IPS-15b (cell line): Measurements from ENCODE around the gene NPAS3.

Source experiments
- H3K27me3 ChIP-seq: one replicate; pipeline ENCODE4 v1.6.1; 2013; ENCODE audit warnings: low read length; ENCODE audit not compliant: control insufficient read depth, insufficient read depth
- H3K36me3 ChIP-seq: one replicate; pipeline ENCODE4 v1.6.1; 2013; ENCODE audit warnings: low read length; ENCODE audit not compliant: control insufficient read depth, insufficient read depth
- H3K4me1 ChIP-seq: one replicate; pipeline ENCODE4 v1.6.1; 2013; ENCODE audit warnings: mild to moderate bottlenecking, low read length; ENCODE audit not compliant: control insufficient read depth, insufficient read depth
- H3K4me3 ChIP-seq: one replicate; pipeline ENCODE4 v1.5.1; 2013; ENCODE audit warnings: low read depth, low read length
- H3K9ac ChIP-seq: one replicate; pipeline ENCODE4 v1.6.1; 2013; ENCODE audit warnings: low read depth, mild to moderate bottlenecking, low read length
- H3K9me3 ChIP-seq: one replicate; pipeline ENCODE4 v1.6.1; 2013; ENCODE audit warnings: mild to moderate bottlenecking, low read length; ENCODE audit not compliant: control insufficient read depth, insufficient read depth

The NPAS3 gene

DNA sequence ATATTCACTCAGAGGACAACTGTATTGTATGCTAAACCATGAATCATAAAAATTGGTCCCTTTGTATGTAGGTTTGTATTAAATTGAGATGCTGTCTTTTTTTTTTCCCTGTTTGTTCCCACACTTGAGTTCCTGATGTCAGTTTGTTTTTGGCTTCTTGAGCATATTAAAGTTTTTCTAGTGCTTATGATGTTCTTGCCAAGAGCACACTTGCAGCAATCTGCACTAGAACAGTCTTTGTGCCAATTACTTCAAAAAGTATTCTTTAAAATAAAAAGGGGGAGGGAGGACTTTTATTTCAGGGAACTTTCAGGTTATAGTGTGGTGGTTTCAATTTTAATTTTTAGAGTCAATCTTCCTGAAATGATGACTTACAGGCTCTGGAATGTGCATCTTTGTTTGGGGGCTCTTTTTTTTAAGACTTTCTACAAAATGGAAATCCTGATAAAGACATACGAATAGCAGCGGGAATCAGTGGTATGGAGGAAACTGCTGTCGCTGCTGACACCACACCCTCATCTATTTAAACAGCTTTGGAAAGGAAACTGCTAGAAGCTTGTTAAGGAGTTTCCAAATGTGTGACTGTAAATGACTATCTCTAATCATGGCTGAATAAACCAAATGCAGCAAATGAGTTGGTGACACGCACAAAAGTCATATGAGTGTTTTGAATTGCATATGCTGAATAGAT is 823.6 kb downstream of the NPAS3 start:
- H3K4me1 ChIP-seq: peaks cover 12% of the 10 kb centered on the region
- no peak overlapping the region for H3K4me3 ChIP-seq
- H3K27me3 ChIP-seq: no peaks in the 10 kb centered on the region
- no peaks in the 10 kb centered on the region for H3K9me3 ChIP-seq
- H3K9ac ChIP-seq: no peak overlapping the region
- H3K36me3 ChIP-seq: no peaks in the 10 kb centered on the region

DNA sequence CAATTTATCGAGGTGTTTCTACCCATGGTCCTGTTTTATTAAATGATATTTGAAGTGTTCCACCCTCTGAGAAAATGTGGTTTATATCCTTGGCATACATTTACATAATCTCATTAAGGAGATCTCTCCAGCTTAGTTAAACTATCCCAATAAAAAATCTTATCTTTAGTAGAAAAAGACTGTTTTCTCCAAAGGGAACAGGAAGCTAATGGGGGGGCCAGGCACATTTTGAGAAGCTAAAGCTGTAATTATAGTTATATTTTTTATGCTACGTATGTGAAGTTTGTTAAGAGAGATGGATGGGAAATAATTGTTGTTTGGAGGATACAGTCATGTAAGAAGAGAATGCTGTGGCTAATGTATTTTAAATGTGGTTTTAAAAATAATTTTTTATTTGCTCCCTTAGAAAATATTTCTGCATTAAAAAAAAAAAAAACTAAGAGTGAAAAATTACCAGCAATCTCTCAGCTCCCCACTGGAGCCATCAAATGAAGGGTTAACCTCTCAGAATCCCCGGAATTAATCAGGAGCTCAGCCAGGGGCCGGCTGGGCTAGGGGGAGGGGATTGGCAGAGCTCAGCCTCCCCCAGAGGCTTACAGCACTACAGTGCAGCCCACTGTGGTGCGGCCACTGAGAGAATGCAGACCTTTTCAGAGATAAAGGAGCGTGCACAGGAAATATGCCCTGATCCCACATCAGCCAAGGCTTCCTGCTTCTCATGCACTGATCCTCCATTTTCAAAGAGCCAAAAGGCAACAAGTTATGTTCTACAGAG is 826.4 kb downstream of the NPAS3 start:
- no peaks in the 10 kb centered on the region for H3K27me3 ChIP-seq
- no peaks in the 10 kb centered on the region for H3K36me3 ChIP-seq
- H3K4me1 ChIP-seq: peaks cover 12% of the 10 kb centered on the region
- H3K9ac ChIP-seq: no peak overlapping the region
- no peak overlapping the region for H3K4me3 ChIP-seq
- H3K9me3 ChIP-seq: no peaks in the 10 kb centered on the region

GRCh38 chr14:33767586-33768457 is 829.1 kb downstream of the NPAS3 start:
- Histone ChIP-seq H3K27me3 (no peaks in the 10 kb centered on the region), H3K4me3 (no peak overlapping the region), H3K9me3 (no peaks in the 10 kb centered on the region), H3K36me3 (no peaks in the 10 kb centered on the region), H3K4me1 (peaks cover 12% of the 10 kb centered on the region), H3K9ac (no peak overlapping the region)

GRCh38 chr14:33768458-33768830 is 829.8 kb downstream of the NPAS3 start:
- Histone ChIP-seq H3K9ac (no peak overlapping the region), H3K4me1 (peaks cover 12% of the 10 kb centered on the region), H3K9me3 (no peaks in the 10 kb centered on the region), H3K4me3 (no peak overlapping the region), H3K27me3 (no peaks in the 10 kb centered on the region), H3K36me3 (no peaks in the 10 kb centered on the region)

DNA sequence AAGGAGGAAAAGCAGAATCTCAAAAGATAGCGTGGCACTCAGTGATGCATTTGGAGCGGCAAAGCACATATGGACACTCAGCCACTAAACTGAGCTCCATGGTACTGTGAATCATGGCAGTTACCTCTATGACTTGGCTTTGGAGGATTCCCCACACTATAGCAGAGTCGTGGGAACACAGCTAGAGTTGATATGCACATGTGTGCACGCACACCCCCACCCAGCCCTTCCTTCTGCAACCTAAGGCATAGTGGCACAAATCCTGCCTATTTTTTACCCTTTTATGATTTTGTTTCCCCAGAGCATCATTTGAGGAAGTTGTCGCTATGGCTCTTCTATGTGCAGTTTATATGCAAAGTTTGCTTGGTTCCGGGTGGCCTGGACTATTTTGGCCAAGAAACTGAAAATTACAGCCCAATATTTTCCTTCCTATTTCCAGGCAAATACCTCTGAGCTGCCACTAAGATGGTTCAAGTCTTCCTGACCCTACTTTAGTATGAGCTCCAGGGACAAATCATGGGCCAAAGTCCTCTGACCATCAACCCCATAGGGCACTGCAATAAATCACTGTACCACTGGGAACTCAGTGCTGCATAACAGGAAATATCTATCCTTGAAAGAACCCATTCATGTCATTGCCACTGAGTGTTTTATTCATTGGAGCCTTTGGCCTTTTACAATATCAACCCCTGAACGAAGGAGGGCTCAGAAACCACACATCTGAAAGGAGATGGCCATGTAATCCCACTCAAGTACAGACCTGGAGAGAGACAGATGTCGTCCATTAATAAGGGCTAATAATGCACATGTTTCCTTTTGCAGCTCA is 834.7 kb downstream of the NPAS3 start:
- H3K27me3 ChIP-seq: no peaks in the 10 kb centered on the region
- peaks cover 5% of the 10 kb centered on the region for H3K4me1 ChIP-seq
- H3K9me3 ChIP-seq: no peaks in the 10 kb centered on the region
- no peak overlapping the region for H3K9ac ChIP-seq
- H3K4me3 ChIP-seq: no peak overlapping the region
- no peaks in the 10 kb centered on the region for H3K36me3 ChIP-seq

DNA sequence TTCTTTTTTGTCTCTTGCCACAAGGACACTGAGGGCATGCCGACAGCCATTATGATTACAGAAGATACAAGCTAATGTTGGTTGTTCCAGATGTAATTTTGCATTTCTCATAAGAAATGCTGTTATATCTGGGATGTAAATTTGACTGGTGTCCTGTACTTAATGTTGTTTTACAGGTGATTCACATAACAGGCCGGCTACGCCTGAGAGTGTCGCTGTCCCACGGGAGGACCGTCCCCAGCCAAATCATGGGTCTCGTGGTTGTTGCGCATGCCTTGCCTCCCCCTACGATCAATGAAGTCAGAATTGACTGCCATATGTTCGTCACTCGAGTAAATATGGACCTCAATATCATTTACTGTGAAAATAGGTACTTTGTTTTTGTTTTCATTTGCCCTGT is 835.5 kb downstream of the NPAS3 start:
- no peaks in the 10 kb centered on the region for H3K9me3 ChIP-seq
- H3K27me3 ChIP-seq: no peaks in the 10 kb centered on the region
- no peak overlapping the region for H3K4me3 ChIP-seq
- peaks cover 5% of the 10 kb centered on the region for H3K4me1 ChIP-seq
- no peak overlapping the region for H3K9ac ChIP-seq
- no peaks in the 10 kb centered on the region for H3K36me3 ChIP-seq

- H3K27me3 ChIP-seq: no peaks in the 10 kb centered on the region
- H3K9ac ChIP-seq: no peak overlapping the region
- H3K9me3 ChIP-seq: no peaks in the 10 kb centered on the region
- peaks cover 5% of the 10 kb centered on the region for H3K4me1 ChIP-seq
- no peaks in the 10 kb centered on the region for H3K36me3 ChIP-seq
- H3K4me3 ChIP-seq: no peak overlapping the region
These were observed 836.2 kb downstream of the NPAS3 start for GRCh38 chr14:33774723-33775470.

DNA sequence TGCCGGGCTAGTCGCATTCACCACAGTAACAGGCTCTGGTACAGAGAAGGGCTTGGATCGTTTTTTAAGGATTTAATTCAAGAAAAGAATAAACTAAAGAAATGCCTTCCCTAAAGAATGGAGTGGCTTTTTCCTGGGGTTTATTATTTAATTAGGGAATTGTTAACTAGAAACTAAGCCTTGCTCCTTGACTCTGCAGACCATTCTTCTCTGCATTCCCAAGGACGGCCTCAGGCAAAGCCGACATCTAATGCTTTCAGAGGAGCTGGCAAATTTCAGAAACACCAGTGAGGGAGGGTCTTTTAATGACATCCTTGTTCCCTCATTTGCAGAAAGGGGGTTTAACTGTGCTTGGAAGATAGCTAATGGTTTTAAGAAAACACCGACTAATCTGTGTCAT is 838.2 kb downstream of the NPAS3 start:
- H3K4me1 ChIP-seq: peaks cover 5% of the 10 kb centered on the region
- H3K9ac ChIP-seq: no peak overlapping the region
- H3K9me3 ChIP-seq: no peaks in the 10 kb centered on the region
- H3K36me3 ChIP-seq: no peaks in the 10 kb centered on the region
- H3K4me3 ChIP-seq: no peak overlapping the region
- H3K27me3 ChIP-seq: no peaks in the 10 kb centered on the region

DNA sequence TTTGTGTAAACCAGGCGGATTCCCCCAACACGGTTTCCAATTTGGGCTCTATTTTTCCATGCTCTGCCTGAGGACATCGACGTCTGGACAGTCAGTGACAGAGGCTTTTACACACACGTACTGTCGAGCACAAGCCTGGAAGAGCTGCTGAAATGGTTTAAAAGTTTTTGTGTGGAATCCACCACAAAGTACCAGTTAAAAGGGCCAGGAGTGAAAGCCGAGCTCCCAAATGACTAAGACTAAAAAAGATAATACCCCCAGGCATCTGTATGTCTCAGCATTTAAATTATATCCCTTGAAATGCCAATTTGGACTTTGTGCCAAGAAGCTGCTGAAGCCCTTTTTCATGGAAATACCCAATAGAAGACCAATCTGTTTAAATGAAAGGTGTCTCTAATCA is 839.0 kb downstream of the NPAS3 start:
- Histone ChIP-seq H3K9me3 (no peaks in the 10 kb centered on the region), H3K4me3 (no peak overlapping the region), H3K36me3 (no peaks in the 10 kb centered on the region), H3K9ac (no peak overlapping the region), H3K4me1 (peaks cover 5% of the 10 kb centered on the region), H3K27me3 (no peaks in the 10 kb centered on the region)

GRCh38 chr14:33780035-33780434 is 841.4 kb downstream of the NPAS3 start:
- Histone ChIP-seq H3K27me3 (no peaks in the 10 kb centered on the region), H3K9ac (no peak overlapping the region), H3K36me3 (no peaks in the 10 kb centered on the region), H3K9me3 (no peaks in the 10 kb centered on the region), H3K4me3 (no peak overlapping the region), H3K4me1 (peaks cover 5% of the 10 kb centered on the region)
